Measurements from ENCODE around the gene ANKRD66.
"Not testable (repeated sequence)": the region's sequence is repeated elsewhere in the genome, so short reads cannot be mapped to it uniquely, and the experiment has no call there.

The ANKRD66 gene

GRCh38 chr6:46746696-46747095 lies at the start of gene ANKRD66:
Gene ANKRD66, plus strand, starts transcription at chr6:46746933. Its CDS starts 5,016 bp downstream, at chr6:46751949.
- no peak for DNase-seq

- no peak for DNase-seq
These were observed 46.8 kb upstream of the ANKRD66 start for GRCh38 chr6:46699970-46700369.

- DNase-seq: no peak
These were observed 42.2 kb upstream of the ANKRD66 start for GRCh38 chr6:46704562-46704961.

GRCh38 chr6:46706464-46706863 lies 40.3 kb upstream of the ANKRD66 start:
- no peak for DNase-seq

GRCh38 chr6:46711491-46711890 lies 35.2 kb upstream of the ANKRD66 start:
- DNase-seq: no peak

- DNase-seq: no peak
These were observed 31.6 kb upstream of the ANKRD66 start for GRCh38 chr6:46715141-46715540.

- DNase-seq: no peak
These were observed 27.6 kb upstream of the ANKRD66 start for GRCh38 chr6:46719099-46719498.

- DNase-seq: no peak
These were observed 26.3 kb upstream of the ANKRD66 start for GRCh38 chr6:46720401-46720800.

- DNase-seq: no peak
These were observed 16.9 kb upstream of the ANKRD66 start for GRCh38 chr6:46729787-46730326.

- no peak for DNase-seq
These were observed 15.7 kb upstream of the ANKRD66 start for GRCh38 chr6:46730921-46731461.

GRCh38 chr6:46733341-46733801 lies 13.4 kb upstream of the ANKRD66 start:
- no peak for DNase-seq

GRCh38 chr6:46734867-46735719 lies 11.6 kb upstream of the ANKRD66 start, which contains the start of gene PLA2G7:
Gene PLA2G7, minus strand, starts transcription at chr6:46735375. Its CDS starts 12,484 bp downstream, at chr6:46722891.
- no peak for DNase-seq

- no peak for DNase-seq
These were observed 11.1 kb upstream of the ANKRD66 start for GRCh38 chr6:46735720-46736031.

GRCh38 chr6:46736906-46737305 lies 9.8 kb upstream of the ANKRD66 start:
- no peak for DNase-seq

GRCh38 chr6:46741482-46741881 lies 5.3 kb upstream of the ANKRD66 start:
- DNase-seq: no peak

- DNase-seq: no peak
These were observed 4.8 kb upstream of the ANKRD66 start for GRCh38 chr6:46741910-46742309.

GRCh38 chr6:46743425-46744158 lies 3.1 kb upstream of the ANKRD66 start:
- no peak for DNase-seq

- DNase-seq: not testable (repeated sequence)
These were observed 2.5 kb upstream of the ANKRD66 start for GRCh38 chr6:46744159-46744725.

- no peak for DNase-seq
These were observed 760 bp upstream of the ANKRD66 start for GRCh38 chr6:46745973-46746372.

GRCh38 chr6:46748940-46749503 lies 2.3 kb downstream of the ANKRD66 start:
- no peak for DNase-seq

- DNase-seq: no peak
These were observed 3.0 kb downstream of the ANKRD66 start for GRCh38 chr6:46749731-46750130.

- no peak for DNase-seq
These were observed 4.9 kb downstream of the ANKRD66 start for GRCh38 chr6:46751658-46752057.

GRCh38 chr6:46755865-46756264 lies 9.1 kb downstream of the ANKRD66 start:
- DNase-seq: no peak
